Measurements from ENCODE around the gene ZNF142.
A peak's percentile ranks its signal among the peaks of the same experiment; 100 is the strongest.

Gene ZNF142

GRCh38 chr2:218662377-218662776, 3.0 kb upstream of the ZNF142 start:
- no peaks in the 10 kb centered on the region for H3K9me3 ChIP-seq
- H3K4me3 ChIP-seq (ENCODE audit: low read depth, low read length) = no peak overlapping the region
- no peaks in the 10 kb centered on the region for H3K4me1 ChIP-seq
- TF ChIP-seq, protein P1, sequence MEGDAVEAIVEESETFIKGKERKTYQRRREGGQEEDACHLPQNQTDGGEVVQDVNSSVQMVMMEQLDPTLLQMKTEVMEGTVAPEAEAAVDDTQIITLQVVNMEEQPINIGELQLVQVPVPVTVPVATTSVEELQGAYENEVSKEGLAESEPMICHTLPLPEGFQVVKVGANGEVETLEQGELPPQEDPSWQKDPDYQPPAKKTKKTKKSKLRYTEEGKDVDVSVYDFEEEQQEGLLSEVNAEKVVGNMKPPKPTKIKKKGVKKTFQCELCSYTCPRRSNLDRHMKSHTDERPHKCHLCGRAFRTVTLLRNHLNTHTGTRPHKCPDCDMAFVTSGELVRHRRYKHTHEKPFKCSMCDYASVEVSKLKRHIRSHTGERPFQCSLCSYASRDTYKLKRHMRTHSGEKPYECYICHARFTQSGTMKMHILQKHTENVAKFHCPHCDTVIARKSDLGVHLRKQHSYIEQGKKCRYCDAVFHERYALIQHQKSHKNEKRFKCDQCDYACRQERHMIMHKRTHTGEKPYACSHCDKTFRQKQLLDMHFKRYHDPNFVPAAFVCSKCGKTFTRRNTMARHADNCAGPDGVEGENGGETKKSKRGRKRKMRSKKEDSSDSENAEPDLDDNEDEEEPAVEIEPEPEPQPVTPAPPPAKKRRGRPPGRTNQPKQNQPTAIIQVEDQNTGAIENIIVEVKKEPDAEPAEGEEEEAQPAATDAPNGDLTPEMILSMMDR (IDR thresholded peaks at IDR 0.05; ENCODE audit: low read depth, low read length) = no peak
- no peak for DNase-seq
- H3K36me3 ChIP-seq = peaks cover 54% of the 10 kb centered on the region
- no peaks in the 10 kb centered on the region for H3K27me3 ChIP-seq

GRCh38 chr2:218659988-218660358, 550 bp upstream of the ZNF142 start:
- Histone ChIP-seq H3K4me3 (ENCODE audit: low read depth, low read length) (peak overlapping the region; percentile 99), H3K9me3 (no peaks in the 10 kb centered on the region), H3K27me3 (no peaks in the 10 kb centered on the region), H3K36me3 (peaks cover 58% of the 10 kb centered on the region), H3K4me1 (no peaks in the 10 kb centered on the region)
- TF ChIP-seq, protein P1 (IDR thresholded peaks at IDR 0.05; ENCODE audit: low read depth, low read length) = no peak
- no peak for DNase-seq

DNA sequence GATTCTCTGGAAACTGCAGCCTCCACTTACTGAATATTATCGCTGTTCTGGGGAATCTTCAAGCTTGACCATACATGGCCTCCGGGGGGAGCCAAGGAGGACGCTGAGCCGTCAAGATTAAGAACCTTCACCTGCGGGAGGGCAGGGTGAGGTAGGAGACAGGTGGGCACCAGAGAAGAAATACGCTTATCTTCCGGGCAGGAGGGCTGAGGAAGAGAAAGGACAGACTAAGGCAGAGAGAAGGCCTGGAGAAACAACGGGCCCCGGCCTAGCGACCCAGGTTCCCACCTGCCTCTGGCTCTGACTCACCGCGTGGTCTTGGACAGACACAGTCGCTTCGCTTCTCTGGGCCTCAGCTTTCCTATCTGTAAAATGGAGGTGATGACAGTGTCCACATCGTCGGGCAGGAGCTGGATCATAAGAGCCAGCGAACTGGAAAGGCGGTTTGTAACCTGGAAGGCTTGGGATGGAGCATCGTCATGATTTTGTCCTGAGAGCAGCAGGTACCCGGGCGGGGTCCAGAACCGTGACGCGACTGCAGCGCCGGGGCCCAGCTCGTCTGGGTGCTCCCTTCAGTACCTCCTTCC, 659 bp downstream of the ZNF142 start:
- no peaks in the 10 kb centered on the region for H3K9me3 ChIP-seq
- H3K27me3 ChIP-seq = no peaks in the 10 kb centered on the region
- H3K4me3 ChIP-seq (ENCODE audit: low read depth, low read length) = peak overlapping the region; percentile 99
- no peaks in the 10 kb centered on the region for H3K4me1 ChIP-seq
- DNase-seq = peak; percentile 48
- TF ChIP-seq, protein P1 (IDR thresholded peaks at IDR 0.05; ENCODE audit: low read depth, low read length) = peak; percentile 55
- H3K36me3 ChIP-seq = peaks cover 61% of the 10 kb centered on the region

- peaks cover 64% of the 10 kb centered on the region for H3K36me3 ChIP-seq
- DNase-seq = no peak
- H3K4me3 ChIP-seq (ENCODE audit: low read depth, low read length) = no peak overlapping the region
- no peaks in the 10 kb centered on the region for H3K9me3 ChIP-seq
- no peaks in the 10 kb centered on the region for H3K27me3 ChIP-seq
- no peaks in the 10 kb centered on the region for H3K4me1 ChIP-seq
- TF ChIP-seq, protein P1 (IDR thresholded peaks at IDR 0.05; ENCODE audit: low read depth, low read length) = no peak
Measured at GRCh38 chr2:218655751-218656150, 3.7 kb downstream of the ZNF142 start.

- Histone ChIP-seq H3K4me3 (ENCODE audit: low read depth, low read length) (no peak overlapping the region), H3K27me3 (no peaks in the 10 kb centered on the region), H3K36me3 (peaks cover 87% of the 10 kb centered on the region), H3K9me3 (no peaks in the 10 kb centered on the region), H3K4me1 (no peaks in the 10 kb centered on the region)
- TF ChIP-seq, protein P1 (IDR thresholded peaks at IDR 0.05; ENCODE audit: low read depth, low read length) = no peak
- no peak for DNase-seq
Measured at GRCh38 chr2:218648787-218649100, 10.7 kb downstream of the ZNF142 start.

- H3K36me3 ChIP-seq = peaks cover 82% of the 10 kb centered on the region
- peak; percentile 68 for DNase-seq
- no peaks in the 10 kb centered on the region for H3K9me3 ChIP-seq
Measured at GRCh38 chr2:218648088-218648786, 11.2 kb downstream of the ZNF142 start.

More at GRCh38 chr2:218648088-218648786, 11.2 kb downstream of the ZNF142 start:
- H3K27me3 ChIP-seq = no peaks in the 10 kb centered on the region
- TF ChIP-seq, protein P1 (IDR thresholded peaks at IDR 0.05; ENCODE audit: low read depth, low read length) = peak; percentile 97
- H3K4me3 ChIP-seq (ENCODE audit: low read depth, low read length) = no peak overlapping the region
- no peaks in the 10 kb centered on the region for H3K4me1 ChIP-seq

Measured in BE2C (cell line).